GM12878 (cell line): ENCODE measurements around the gene MBD6. TPM values are rescaled to one million over a fixed set of nuclear protein-coding genes. Genes with fewer than 3 reads are reported as not detected.

ENCODE experiments used
- ATAC-seq: fragments of 200-7000 bp; cut with Tn5 transposase; 3 replicates; pipeline ENCODE4 v1.9.1; 2020; ENCODE audit warnings: mild to moderate bottlenecking, moderate library complexity
- BruUV-seq: library from RNA; stranded (reverse); fragments of 400-500 nt; replicated peaks from 2 replicates; lab custom pipeline; 2021; lab: Mats Ljungman, UMichigan
- CTCF ChIA-PET: fragments of 300-600 bp; sonication (Branson Sonifier 250); formaldehyde crosslinking; extraction: SDS; loops from one replicate; lab custom pipeline; 2021; ENCODE audit warnings: inconsistent platforms; lab: Yijun Ruan, JAX
- POLR2A ChIA-PET: fragments of 350-600 bp; formaldehyde crosslinking; extraction: SDS; loops from one replicate; lab custom pipeline; 2021; ENCODE audit warnings: inconsistent platforms; lab: Charles Lee
- RAD21 ChIA-PET: fragments of 300-600 bp; sonication (Branson Sonifier 250); formaldehyde crosslinking; loops from one replicate; lab custom pipeline; 2023; ENCODE audit warnings: antibody characterized with exemption; ENCODE audit not compliant: unreplicated experiment; lab: Charles Lee
- SMC1A ChIA-PET: fragments of 300-600 bp; sonication (Branson Sonifier 250); formaldehyde crosslinking; loops from one replicate; lab custom pipeline; 2023; ENCODE audit not compliant: unreplicated experiment, uncharacterized antibody; lab: Charles Lee
- DNase-seq: peaks from one replicate; pipeline ENCODE4 v3.0.0-alpha.2; 2011; ENCODE audit warnings: low read depth, low spot score
- FAIRE-seq: peaks from 3 replicates; lab custom pipeline; 2011; peaks lifted over from hg19 to GRCh38; lab: Jason Lieb, UNC
- H2AFZ ChIP-seq: 2 replicates; pipeline ENCODE4 v1.6.0; 2011; ENCODE audit warnings: low read depth, low read length, control low read depth; ENCODE audit not compliant: control insufficient read depth
- H3K27ac ChIP-seq: 2 replicates; pipeline ENCODE4 v1.5.1; 2011; ENCODE audit warnings: control low read depth; ENCODE audit not compliant: control insufficient read depth, insufficient read depth
- H3K27me3 ChIP-seq, 2 experiments: replicated peaks in 1 of 2; 2 replicates each; pipeline versions ENCODE4 v1.6.0 to v1.6.1; 2011; ENCODE audit warnings: low read length in 1 of 2; ENCODE audit not compliant: control insufficient read depth in 2 of 2, insufficient read depth in 2 of 2
- H3K36me3 ChIP-seq, 2 experiments: 2 replicates each; pipeline ENCODE4 v1.5.1; 2011; ENCODE audit warnings: low read length in 1 of 2; ENCODE audit not compliant: control insufficient read depth in 2 of 2, insufficient read depth in 2 of 2
- H3K4me1 ChIP-seq: 2 replicates; pipeline ENCODE4 v1.6.1; 2011; ENCODE audit warnings: mild to moderate bottlenecking, low read length, moderate library complexity, mixed read lengths; ENCODE audit not compliant: control insufficient read depth, insufficient read depth
- H3K4me2 ChIP-seq: 2 replicates; pipeline ENCODE4 v1.6.0; 2011; ENCODE audit warnings: control low read depth; ENCODE audit not compliant: control insufficient read depth, insufficient read depth
- H3K4me3 ChIP-seq: fragments of 200-600 bp; sonication (generic); 2 replicates; pipeline ENCODE4 v1.5.1; 2016
- H3K79me2 ChIP-seq: 2 replicates; pipeline ENCODE4 v1.6.0; 2011; ENCODE audit warnings: low read length; ENCODE audit not compliant: control insufficient read depth, insufficient read depth
- H3K9ac ChIP-seq: 2 replicates; pipeline ENCODE4 v1.8.0; 2011; ENCODE audit warnings: low read length, control low read depth, mixed read lengths; ENCODE audit not compliant: control insufficient read depth, insufficient read depth
- H3K9me3 ChIP-seq: replicated peaks from 3 replicates; pipeline ENCODE4 v1.5.1; 2011; ENCODE audit warnings: mild to moderate bottlenecking, low read length; ENCODE audit not compliant: control insufficient read depth, insufficient read depth
- H4K20me1 ChIP-seq: 2 replicates; pipeline ENCODE4 v1.6.0; 2011; ENCODE audit not compliant: control insufficient read depth, insufficient read depth
- CBFB ChIP-seq: IDR thresholded peaks from 2 replicates; pipeline ENCODE4 v1.6.1; 2016; ENCODE audit warnings: antibody characterized with exemption, low read depth
- GATAD2B ChIP-seq: fragments of 450-650 bp; conservative IDR thresholded peaks from 2 replicates; pipeline ENCODE4 v1.6.1; 2017; ENCODE audit warnings: low read depth, mild to moderate bottlenecking, moderate library complexity
- IRF4 ChIP-seq: IDR thresholded peaks from 2 replicates; pipeline ENCODE4 v1.6.1; 2011; ENCODE audit warnings: low read depth, low read length
- NR2F1 ChIP-seq: fragments of 450-650 bp; conservative IDR thresholded peaks from 2 replicates; pipeline ENCODE4 v1.6.1; 2017; ENCODE audit warnings: mild to moderate bottlenecking
- POLR2A ChIP-seq: IDR thresholded peaks from 2 replicates; pipeline ENCODE4 v1.6.1; 2011; ENCODE audit warnings: low read depth, mild to moderate bottlenecking, low read length
- RAD51 ChIP-seq: fragments of 450-650 bp; IDR thresholded peaks from 2 replicates; pipeline ENCODE4 v1.6.1; 2016; ENCODE audit warnings: moderate library complexity, mild to moderate bottlenecking, inconsistent platforms
- TCF12 ChIP-seq: IDR thresholded peaks from 2 replicates; pipeline ENCODE4 v1.6.1; 2011; ENCODE audit warnings: low read depth, mild to moderate bottlenecking, low read length
- ZNF622 ChIP-seq: fragments of 450-650 bp; IDR thresholded peaks from 2 replicates; pipeline ENCODE4 v1.6.1; 2017; ENCODE audit warnings: mild to moderate bottlenecking, inconsistent platforms
- ZSCAN29 ChIP-seq: fragments of 450-650 bp; IDR thresholded peaks from 2 replicates; pipeline ENCODE4 v1.6.1; 2017; ENCODE audit warnings: mild to moderate bottlenecking, moderate library complexity
- WGBS: methylation state at CpG from one replicate; pipeline ENCODE4 v1.1.6; 2016; ENCODE audit warnings: low lambda C conversion rate; ENCODE audit not compliant: insufficient replicate concordance, insufficient coverage; ENCODE audit errors: missing lambda C conversion rate; 5-methylcytosine and 5-hydroxymethylcytosine counted together
- in situ Hi-C: fragments of 300-500 bp; cut with MboI; formaldehyde crosslinking; loops from 9 replicates; pipeline ENCODE4 v1.14.3; 2018; ENCODE audit warnings: mixed read lengths
- intact Hi-C: fragments of 100-400 bp; cut with micrococcal nuclease; formaldehyde crosslinking; loops from one replicate; pipeline ENCODE4 v1.14.2; 2022; ENCODE audit not compliant: unreplicated experiment
- polyA plus RNA-seq, 11 experiments: library from polyadenylated mRNA; depleted of rRNA in 4 of 11; unstranded in 6 of 11; stranded (reverse) in 5 of 11; fragments of >200 nt; fragmentation: Nextera tagmentation in 4 of 11; fragmentation: Illumina TruSeq in 1 of 11; extraction: Ambion mirVana in 4 of 11; extraction: Trizol in 1 of 11; gene quantifications; 1 replicate in 1 of 11; 2 replicates in 10 of 11; pipeline versions ENCODE4 v1.2.1 to v1.2.3, GENCODE V29; 2011 to 2016; ENCODE audit warnings: inconsistent platforms in 2 of 11, missing spikeins in 2 of 11, low read depth in 1 of 11
- total RNA-seq, 4 experiments: library from RNA; depleted of rRNA in 3 of 4; stranded (reverse); fragments of >200 nt in 3 of 4; fragmentation: Illumina TruSeq in 1 of 4; extraction: Trizol in 1 of 4; gene quantifications; 2 replicates each; pipeline versions ENCODE4 v1.2.1 to v1.2.3, GENCODE V29; 2013 to 2021
- TF ChIP-seq, protein P1 (sequence below): IDR thresholded peaks from 2 replicates; pipeline ENCODE4 v1.6.1; 2012; ENCODE audit warnings: low read depth, low read length, improper control_type of control experiment

MBD6 gene
- total and polyA plus RNA-seq, 10 of the 15 experiments (the other 5 are each of a cell fraction or from before 2014, with no cell fraction given), result 1.5 to 52.7 (median 6.8) TPM

DNA sequence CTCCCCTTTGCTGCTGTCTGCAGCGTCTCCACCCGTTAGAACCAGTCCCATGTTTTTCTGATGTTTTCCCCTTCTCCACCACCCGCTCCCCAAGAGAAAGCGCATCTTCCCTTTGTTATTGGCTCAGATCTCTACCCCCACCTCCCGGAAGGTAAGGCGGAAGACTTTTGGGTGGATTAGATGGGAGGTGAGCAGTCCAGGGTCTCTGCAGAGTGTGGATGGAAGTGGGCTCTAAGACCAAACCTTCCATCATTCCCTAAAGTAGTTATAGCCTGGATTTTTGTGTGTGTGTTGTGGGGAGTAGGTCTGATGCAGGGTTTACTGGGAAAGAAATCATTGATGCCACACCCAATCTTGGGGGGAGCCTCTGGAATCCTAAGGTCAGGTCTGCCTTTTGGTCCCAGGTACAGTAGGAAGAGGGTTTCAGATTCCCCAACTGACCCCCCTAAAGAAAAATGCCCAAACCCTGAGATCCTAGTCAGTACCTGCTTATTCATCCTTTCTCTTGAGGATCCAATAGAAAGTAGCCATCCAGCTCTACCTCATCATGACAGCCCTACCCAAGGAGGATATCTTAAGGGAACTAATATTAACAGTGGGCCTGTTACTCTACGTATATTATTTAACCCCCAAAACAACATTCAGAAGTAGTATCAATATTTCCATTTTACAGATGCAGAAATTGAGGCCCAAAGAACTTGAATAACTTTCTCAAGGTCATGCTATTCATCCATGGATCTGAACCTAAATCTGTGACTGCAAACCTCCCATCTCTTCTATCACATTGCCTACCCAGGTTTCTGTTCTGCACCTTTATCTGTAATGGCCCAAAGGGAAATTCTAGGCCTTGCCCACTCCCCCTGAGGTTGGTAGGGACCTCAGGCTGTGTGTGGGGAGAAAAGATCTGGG, 28.3 kb downstream of the MBD6 start:
- no peak overlapping the region; the same call in 1 of the 2 replicates for H2AFZ ChIP-seq
- in situ Hi-C loops, result no loop called here
- no peaks in the 10 kb centered on the region for H3K36me3 ChIP-seq
- WGBS, result 90% methylated on average over 7 of the region's 7 CpGs
- no peak for FAIRE-seq
- RAD21 ChIA-PET, result no interaction called here
- SMC1A ChIA-PET, result interaction anchor here (0.6 kb wide), 1 partner anchor 312 kb away, joined by 3 read pairs; no protein-coding TSS in a partner anchor
- TF ChIP-seq ZNF622, result no peak
- no peak for TF ChIP-seq TCF12
- TF ChIP-seq IRF4, result no peak
- TF ChIP-seq, protein P1, sequence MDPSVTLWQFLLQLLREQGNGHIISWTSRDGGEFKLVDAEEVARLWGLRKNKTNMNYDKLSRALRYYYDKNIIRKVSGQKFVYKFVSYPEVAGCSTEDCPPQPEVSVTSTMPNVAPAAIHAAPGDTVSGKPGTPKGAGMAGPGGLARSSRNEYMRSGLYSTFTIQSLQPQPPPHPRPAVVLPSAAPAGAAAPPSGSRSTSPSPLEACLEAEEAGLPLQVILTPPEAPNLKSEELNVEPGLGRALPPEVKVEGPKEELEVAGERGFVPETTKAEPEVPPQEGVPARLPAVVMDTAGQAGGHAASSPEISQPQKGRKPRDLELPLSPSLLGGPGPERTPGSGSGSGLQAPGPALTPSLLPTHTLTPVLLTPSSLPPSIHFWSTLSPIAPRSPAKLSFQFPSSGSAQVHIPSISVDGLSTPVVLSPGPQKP, result no peak
- TF ChIP-seq CBFB, result no peak
- TF ChIP-seq POLR2A, result no peak
- TF ChIP-seq GATAD2B, result no peak
- TF ChIP-seq NR2F1, result no peak
- no peak for TF ChIP-seq ZSCAN29
- TF ChIP-seq RAD51, result no peak
- TF ChIP-seq, all 136 proteins: peak for 0
- BruUV-seq, result no TSS peak
- Histone ChIP-seq H3K9ac (no peak overlapping the region), H3K79me2 (peaks cover 11% of the 10 kb centered on the region), H3K4me1 (peaks cover 5% of the 10 kb centered on the region; the same call in 1 of the 2 replicates), H3K9me3 (no peaks in the 10 kb centered on the region), H3K27ac (no peak overlapping the region), H4K20me1 (no peaks in the 10 kb centered on the region), H3K4me3 (no peak overlapping the region), H3K4me2 (peak overlapping the region; percentile 84; the same call in 1 of the 2 replicates), H3K27me3 (peaks cover 0 to 3% of the 10 kb centered on the region in 2 experiments; a peak in 2 of 4 replicates)
- DNase-seq, result no peak
- no peak for ATAC-seq
- CTCF ChIA-PET, result no interaction called here
- intact Hi-C loops, result no loop called here
- POLR2A ChIA-PET, result no interaction called here
